ENCODE data around the gene ASB13.

DNA sequence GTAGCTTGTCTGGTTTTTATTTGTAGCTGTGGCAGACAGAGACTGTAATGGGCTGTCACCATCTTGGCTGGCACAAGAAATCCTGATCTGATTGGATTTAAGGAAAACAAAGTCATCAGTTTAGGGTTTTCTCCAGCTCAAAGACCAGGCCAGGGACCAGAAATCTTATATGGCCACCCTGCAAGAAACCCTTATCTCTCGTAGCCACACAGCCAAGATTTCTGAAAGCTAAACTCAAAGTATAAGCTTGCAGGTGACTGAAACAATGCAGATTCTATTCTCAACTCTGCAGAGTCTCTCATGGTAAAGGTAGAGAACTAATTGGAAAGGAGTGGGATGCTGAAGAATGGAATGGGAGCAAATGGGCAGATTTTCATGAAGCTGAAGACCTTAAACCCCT lies 3.2 kb upstream of the ASB13 start:
- TF ChIP-seq ZNF423 (tag by site-specific recombination; IDR thresholded peaks at IDR 0.05), result no peak
- TF ChIP-seq ZNF580 (tag by site-specific recombination; IDR thresholded peaks at IDR 0.05), result no peak
- no peak for TF ChIP-seq ZNF10 (tag by site-specific recombination; IDR thresholded peaks at IDR 0.05)

All from HEK293 (cell line).